ENCODE measurements around the gene SPEM3. TPM values are rescaled to one million over a fixed set of nuclear protein-coding genes. Genes with fewer than 3 reads are reported as not detected.

Gene SPEM3
- total RNA-seq, 4 donors from 2014 or later: not detected

- no peak overlapping the region for H3K4me3 ChIP-seq
- H3K9me3 ChIP-seq: no peaks in the 10 kb centered on the region
- no peak for TF ChIP-seq CTCF (IDR thresholded peaks at IDR 0.05)
- no peak for TF ChIP-seq EP300 (IDR thresholded peaks at IDR 0.05)
- TF ChIP-seq POLR2A (IDR thresholded peaks at IDR 0.05): no peak
- DNase-seq (ENCODE audit: low spot score in 2 of 2): no peak
- no peaks in the 10 kb centered on the region for H3K27me3 ChIP-seq
- 84 to 89% methylated on average over 19 of the region's 19 CpGs for WGBS, 2 donors
- H3K4me1 ChIP-seq: peaks cover 0 to 23% (median 13%) of the 10 kb centered on the region in 4 donors
- peaks cover 0 to 70% (median 0%) of the 10 kb centered on the region in 3 donors for H3K36me3 ChIP-seq
- H3K27ac ChIP-seq: no peak overlapping the region
These were observed 38.4 kb upstream of the SPEM3 start for GRCh38 chr17:7389924-7390910.

- Histone ChIP-seq H3K9me3 (no peaks in the 10 kb centered on the region), H3K4me3 (no peak overlapping the region), H3K4me1 (peaks cover 0 to 27% (median 15%) of the 10 kb centered on the region in 4 donors), H3K27ac (peak overlapping the region in 1 of 4 donors; percentile 28), H3K27me3 (no peaks in the 10 kb centered on the region), H3K36me3 (peaks cover 0 to 67% (median 0%) of the 10 kb centered on the region in 3 donors)
- DNase-seq (ENCODE audit: low spot score in 2 of 2): no peak
- TF ChIP-seq CTCF (IDR thresholded peaks at IDR 0.05) (no peak), POLR2A (IDR thresholded peaks at IDR 0.05) (no peak), EP300 (IDR thresholded peaks at IDR 0.05) (no peak)
- WGBS, 2 donors: 47 to 78% methylated on average over 2 of the region's 2 CpGs
These were observed 37.4 kb upstream of the SPEM3 start for GRCh38 chr17:7391307-7391706.

GRCh38 chr17:7392696-7393612, 35.7 kb upstream of the SPEM3 start:
- Histone ChIP-seq H3K4me3 (peak overlapping the region; percentile 77 to 95 (median 88)), H3K27me3 (no peaks in the 10 kb centered on the region), H3K27ac (peak overlapping the region in 3 of 4 donors; percentile 90 to 96 (median 92)), H3K36me3 (peaks cover 0 to 51% (median 0%) of the 10 kb centered on the region in 3 donors), H3K4me1 (peaks cover 0 to 27% (median 15%) of the 10 kb centered on the region in 4 donors), H3K9me3 (no peaks in the 10 kb centered on the region)
- no peak for DNase-seq (ENCODE audit: low spot score in 2 of 2)
- TF ChIP-seq CTCF (IDR thresholded peaks at IDR 0.05): no peak
- TF ChIP-seq EP300 (IDR thresholded peaks at IDR 0.05): no peak
- no peak for TF ChIP-seq POLR2A (IDR thresholded peaks at IDR 0.05)
- 68% methylated on average over 39 to 42 of the region's 42 CpGs for WGBS, 2 donors

GRCh38 chr17:7393613-7394451, 34.8 kb upstream of the SPEM3 start:
- no peaks in the 10 kb centered on the region for H3K27me3 ChIP-seq
- H3K36me3 ChIP-seq: peaks cover 0 to 42% (median 0%) of the 10 kb centered on the region in 3 donors
- TF ChIP-seq CTCF (IDR thresholded peaks at IDR 0.05) (no peak), EP300 (IDR thresholded peaks at IDR 0.05) (no peak), POLR2A (IDR thresholded peaks at IDR 0.05) (no peak)
- H3K9me3 ChIP-seq: no peaks in the 10 kb centered on the region
- DNase-seq (ENCODE audit: low spot score in 2 of 2): no peak
- WGBS, 2 donors: 4 to 6% methylated on average over 40 to 47 of the region's 48 CpGs
- peaks cover 0 to 27% (median 15%) of the 10 kb centered on the region in 4 donors for H3K4me1 ChIP-seq
- H3K4me3 ChIP-seq: peak overlapping the region; percentile 77 to 95 (median 88)
- H3K27ac ChIP-seq: peak overlapping the region; percentile 86 to 96 (median 91)
